GM12878 (cell line): Measurements from ENCODE around the gene NRN1L. TPM values are rescaled to one million over a fixed set of nuclear protein-coding genes. Genes with fewer than 3 reads are reported as not detected.

ENCODE experiments used
- ATAC-seq: fragments of 200-7000 bp; cut with Tn5 transposase; 3 replicates; pipeline ENCODE4 v1.9.1; 2020; ENCODE audit warnings: mild to moderate bottlenecking, moderate library complexity
- BruUV-seq: library from RNA; stranded (reverse); fragments of 400-500 nt; replicated peaks from 2 replicates; lab custom pipeline; 2021; lab: Mats Ljungman, UMichigan
- CTCF ChIA-PET: fragments of 300-600 bp; sonication (Branson Sonifier 250); formaldehyde crosslinking; extraction: SDS; loops from one replicate; lab custom pipeline; 2021; ENCODE audit warnings: inconsistent platforms; lab: Yijun Ruan, JAX
- POLR2A ChIA-PET: fragments of 350-600 bp; formaldehyde crosslinking; extraction: SDS; loops from one replicate; lab custom pipeline; 2021; ENCODE audit warnings: inconsistent platforms; lab: Charles Lee
- RAD21 ChIA-PET: fragments of 300-600 bp; sonication (Branson Sonifier 250); formaldehyde crosslinking; loops from one replicate; lab custom pipeline; 2023; ENCODE audit warnings: antibody characterized with exemption; ENCODE audit not compliant: unreplicated experiment; lab: Charles Lee
- SMC1A ChIA-PET: fragments of 300-600 bp; sonication (Branson Sonifier 250); formaldehyde crosslinking; loops from one replicate; lab custom pipeline; 2023; ENCODE audit not compliant: unreplicated experiment, uncharacterized antibody; lab: Charles Lee
- DNase-seq: peaks from one replicate; pipeline ENCODE4 v3.0.0-alpha.2; 2011; ENCODE audit warnings: low read depth, low spot score
- FAIRE-seq: peaks from 3 replicates; lab custom pipeline; 2011; peaks lifted over from hg19 to GRCh38; lab: Jason Lieb, UNC
- H2AFZ ChIP-seq: 2 replicates; pipeline ENCODE4 v1.6.0; 2011; ENCODE audit warnings: low read depth, low read length, control low read depth; ENCODE audit not compliant: control insufficient read depth
- H3K27ac ChIP-seq: 2 replicates; pipeline ENCODE4 v1.5.1; 2011; ENCODE audit warnings: control low read depth; ENCODE audit not compliant: control insufficient read depth, insufficient read depth
- H3K27me3 ChIP-seq, 2 experiments: replicated peaks in 1 of 2; 2 replicates each; pipeline versions ENCODE4 v1.6.0 to v1.6.1; 2011; ENCODE audit warnings: low read length in 1 of 2; ENCODE audit not compliant: control insufficient read depth in 2 of 2, insufficient read depth in 2 of 2
- H3K36me3 ChIP-seq, 2 experiments: 2 replicates each; pipeline ENCODE4 v1.5.1; 2011; ENCODE audit warnings: low read length in 1 of 2; ENCODE audit not compliant: control insufficient read depth in 2 of 2, insufficient read depth in 2 of 2
- H3K4me1 ChIP-seq: 2 replicates; pipeline ENCODE4 v1.6.1; 2011; ENCODE audit warnings: mild to moderate bottlenecking, low read length, moderate library complexity, mixed read lengths; ENCODE audit not compliant: control insufficient read depth, insufficient read depth
- H3K4me2 ChIP-seq: 2 replicates; pipeline ENCODE4 v1.6.0; 2011; ENCODE audit warnings: control low read depth; ENCODE audit not compliant: control insufficient read depth, insufficient read depth
- H3K4me3 ChIP-seq: fragments of 200-600 bp; sonication (generic); 2 replicates; pipeline ENCODE4 v1.5.1; 2016
- H3K79me2 ChIP-seq: 2 replicates; pipeline ENCODE4 v1.6.0; 2011; ENCODE audit warnings: low read length; ENCODE audit not compliant: control insufficient read depth, insufficient read depth
- H3K9ac ChIP-seq: 2 replicates; pipeline ENCODE4 v1.8.0; 2011; ENCODE audit warnings: low read length, control low read depth, mixed read lengths; ENCODE audit not compliant: control insufficient read depth, insufficient read depth
- H3K9me3 ChIP-seq: replicated peaks from 3 replicates; pipeline ENCODE4 v1.5.1; 2011; ENCODE audit warnings: mild to moderate bottlenecking, low read length; ENCODE audit not compliant: control insufficient read depth, insufficient read depth
- H4K20me1 ChIP-seq: 2 replicates; pipeline ENCODE4 v1.6.0; 2011; ENCODE audit not compliant: control insufficient read depth, insufficient read depth
- ASH2L ChIP-seq: fragments of 300-600, 200-600 bp; sonication (generic); IDR thresholded peaks from 2 replicates; pipeline ENCODE4 v1.6.1; 2017; ENCODE audit warnings: low read depth, mild to moderate bottlenecking, borderline replicate concordance
- BMI1 ChIP-seq: fragments of 450-650 bp; IDR thresholded peaks from 2 replicates; pipeline ENCODE4 v1.6.1; 2016; ENCODE audit warnings: mild to moderate bottlenecking, moderate library complexity, borderline replicate concordance
- ESRRA ChIP-seq: IDR thresholded peaks from 2 replicates; pipeline ENCODE4 v1.6.1; 2012; ENCODE audit warnings: mild to moderate bottlenecking, low read length, improper control_type of control experiment
- FOXK2 ChIP-seq: fragments of 450-650 bp; IDR thresholded peaks from 2 replicates; pipeline ENCODE4 v1.6.1; 2017; ENCODE audit warnings: mild to moderate bottlenecking, moderate library complexity
- PKNOX1 ChIP-seq: fragments of 450-650 bp; IDR thresholded peaks from 2 replicates; pipeline ENCODE4 v1.6.1; 2016; ENCODE audit warnings: mild to moderate bottlenecking
- RAD51 ChIP-seq: fragments of 450-650 bp; IDR thresholded peaks from 2 replicates; pipeline ENCODE4 v1.6.1; 2016; ENCODE audit warnings: moderate library complexity, mild to moderate bottlenecking, inconsistent platforms
- SUZ12 ChIP-seq: fragments of 200-600 bp; sonication (generic); IDR thresholded peaks from one replicate; pipeline ENCODE4 v1.6.1; 2018; ENCODE audit warnings: antibody characterized with exemption, mild to moderate bottlenecking; ENCODE audit not compliant: unreplicated experiment
- WRNIP1 ChIP-seq: IDR thresholded peaks from 2 replicates; pipeline ENCODE4 v1.6.1; 2011; ENCODE audit warnings: low read depth, low read length, improper control_type of control experiment, borderline replicate concordance
- ZNF622 ChIP-seq: fragments of 450-650 bp; IDR thresholded peaks from 2 replicates; pipeline ENCODE4 v1.6.1; 2017; ENCODE audit warnings: mild to moderate bottlenecking, inconsistent platforms
- ZNF687 ChIP-seq: fragments of 450-650 bp; IDR thresholded peaks from 2 replicates; pipeline ENCODE4 v1.6.1; 2017; ENCODE audit warnings: mild to moderate bottlenecking, moderate library complexity
- WGBS: methylation state at CpG from one replicate; pipeline ENCODE4 v1.1.6; 2016; ENCODE audit warnings: low lambda C conversion rate; ENCODE audit not compliant: insufficient replicate concordance, insufficient coverage; ENCODE audit errors: missing lambda C conversion rate; 5-methylcytosine and 5-hydroxymethylcytosine counted together
- in situ Hi-C: fragments of 300-500 bp; cut with MboI; formaldehyde crosslinking; loops from 9 replicates; pipeline ENCODE4 v1.14.3; 2018; ENCODE audit warnings: mixed read lengths
- intact Hi-C: fragments of 100-400 bp; cut with micrococcal nuclease; formaldehyde crosslinking; loops from one replicate; pipeline ENCODE4 v1.14.2; 2022; ENCODE audit not compliant: unreplicated experiment
- polyA plus RNA-seq, 11 experiments: library from polyadenylated mRNA; depleted of rRNA in 4 of 11; unstranded in 6 of 11; stranded (reverse) in 5 of 11; fragments of >200 nt; fragmentation: Nextera tagmentation in 4 of 11; fragmentation: Illumina TruSeq in 1 of 11; extraction: Ambion mirVana in 4 of 11; extraction: Trizol in 1 of 11; gene quantifications; 1 replicate in 1 of 11; 2 replicates in 10 of 11; pipeline versions ENCODE4 v1.2.1 to v1.2.3, GENCODE V29; 2011 to 2016; ENCODE audit warnings: inconsistent platforms in 2 of 11, missing spikeins in 2 of 11, low read depth in 1 of 11
- total RNA-seq, 4 experiments: library from RNA; depleted of rRNA in 3 of 4; stranded (reverse); fragments of >200 nt in 3 of 4; fragmentation: Illumina TruSeq in 1 of 4; extraction: Trizol in 1 of 4; gene quantifications; 2 replicates each; pipeline versions ENCODE4 v1.2.1 to v1.2.3, GENCODE V29; 2013 to 2021
- TF ChIP-seq, protein P1 (sequence below): fragments of 150-350 bp; IDR thresholded peaks from 2 replicates; pipeline ENCODE4 v1.6.1; 2016; ENCODE audit warnings: low read depth, low read length
- TF ChIP-seq, protein P2 (sequence below): fragments of 450-650 bp; IDR thresholded peaks from 2 replicates; pipeline ENCODE4 v1.6.1; 2017; ENCODE audit warnings: antibody characterized with exemption, mild to moderate bottlenecking, moderate library complexity

NRN1L gene
- total and polyA plus RNA-seq, 10 of the 15 experiments (the other 5 are each of a cell fraction or from before 2014, with no cell fraction given), result 0.11 to 0.99 (median 0.28) TPM; not detected in 3

GRCh38 chr16:67844497-67844896 is 40.2 kb upstream of the NRN1L start:
- SMC1A ChIA-PET, result interaction anchor here (0.6 to 1.9 kb wide), 8 partner anchors 8 to 331 kb away, joined by 3 to 5 read pairs (median 3); partner anchors contain the start of genes ACD, EDC4 and PSMB10
- DNase-seq, result no peak
- Histone ChIP-seq H3K4me1 (peaks cover 29% of the 10 kb centered on the region), H3K27me3 (no peaks in the 10 kb centered on the region), H2AFZ (no peak overlapping the region), H3K79me2 (peaks cover 54% of the 10 kb centered on the region), H3K9ac (peak overlapping the region; percentile 32), H3K4me3 (peak overlapping the region; percentile 96; the same call in 1 of the 2 replicates), H3K27ac (no peak overlapping the region), H3K4me2 (peak overlapping the region; percentile 93), H3K36me3 (peaks cover 0 to 4% of the 10 kb centered on the region in 2 experiments; a peak in 2 of 4 replicates), H3K9me3 (no peaks in the 10 kb centered on the region), H4K20me1 (no peaks in the 10 kb centered on the region)
- TF ChIP-seq RAD51 (no peak), SUZ12 (no peak), ASH2L (no peak), PKNOX1 (no peak), ESRRA (no peak), FOXK2 (no peak), ZNF622 (no peak), ZNF687 (no peak), WRNIP1 (no peak), BMI1 (no peak)
- TF ChIP-seq, protein P1, sequence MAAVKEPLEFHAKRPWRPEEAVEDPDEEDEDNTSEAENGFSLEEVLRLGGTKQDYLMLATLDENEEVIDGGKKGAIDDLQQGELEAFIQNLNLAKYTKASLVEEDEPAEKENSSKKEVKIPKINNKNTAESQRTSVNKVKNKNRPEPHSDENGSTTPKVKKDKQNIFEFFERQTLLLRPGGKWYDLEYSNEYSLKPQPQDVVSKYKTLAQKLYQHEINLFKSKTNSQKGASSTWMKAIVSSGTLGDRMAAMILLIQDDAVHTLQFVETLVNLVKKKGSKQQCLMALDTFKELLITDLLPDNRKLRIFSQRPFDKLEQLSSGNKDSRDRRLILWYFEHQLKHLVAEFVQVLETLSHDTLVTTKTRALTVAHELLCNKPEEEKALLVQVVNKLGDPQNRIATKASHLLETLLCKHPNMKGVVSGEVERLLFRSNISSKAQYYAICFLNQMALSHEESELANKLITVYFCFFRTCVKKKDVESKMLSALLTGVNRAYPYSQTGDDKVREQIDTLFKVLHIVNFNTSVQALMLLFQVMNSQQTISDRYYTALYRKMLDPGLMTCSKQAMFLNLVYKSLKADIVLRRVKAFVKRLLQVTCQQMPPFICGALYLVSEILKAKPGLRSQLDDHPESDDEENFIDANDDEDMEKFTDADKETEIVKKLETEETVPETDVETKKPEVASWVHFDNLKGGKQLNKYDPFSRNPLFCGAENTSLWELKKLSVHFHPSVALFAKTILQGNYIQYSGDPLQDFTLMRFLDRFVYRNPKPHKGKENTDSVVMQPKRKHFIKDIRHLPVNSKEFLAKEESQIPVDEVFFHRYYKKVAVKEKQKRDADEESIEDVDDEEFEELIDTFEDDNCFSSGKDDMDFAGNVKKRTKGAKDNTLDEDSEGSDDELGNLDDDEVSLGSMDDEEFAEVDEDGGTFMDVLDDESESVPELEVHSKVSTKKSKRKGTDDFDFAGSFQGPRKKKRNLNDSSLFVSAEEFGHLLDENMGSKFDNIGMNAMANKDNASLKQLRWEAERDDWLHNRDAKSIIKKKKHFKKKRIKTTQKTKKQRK, result no peak
- TF ChIP-seq, protein P2, sequence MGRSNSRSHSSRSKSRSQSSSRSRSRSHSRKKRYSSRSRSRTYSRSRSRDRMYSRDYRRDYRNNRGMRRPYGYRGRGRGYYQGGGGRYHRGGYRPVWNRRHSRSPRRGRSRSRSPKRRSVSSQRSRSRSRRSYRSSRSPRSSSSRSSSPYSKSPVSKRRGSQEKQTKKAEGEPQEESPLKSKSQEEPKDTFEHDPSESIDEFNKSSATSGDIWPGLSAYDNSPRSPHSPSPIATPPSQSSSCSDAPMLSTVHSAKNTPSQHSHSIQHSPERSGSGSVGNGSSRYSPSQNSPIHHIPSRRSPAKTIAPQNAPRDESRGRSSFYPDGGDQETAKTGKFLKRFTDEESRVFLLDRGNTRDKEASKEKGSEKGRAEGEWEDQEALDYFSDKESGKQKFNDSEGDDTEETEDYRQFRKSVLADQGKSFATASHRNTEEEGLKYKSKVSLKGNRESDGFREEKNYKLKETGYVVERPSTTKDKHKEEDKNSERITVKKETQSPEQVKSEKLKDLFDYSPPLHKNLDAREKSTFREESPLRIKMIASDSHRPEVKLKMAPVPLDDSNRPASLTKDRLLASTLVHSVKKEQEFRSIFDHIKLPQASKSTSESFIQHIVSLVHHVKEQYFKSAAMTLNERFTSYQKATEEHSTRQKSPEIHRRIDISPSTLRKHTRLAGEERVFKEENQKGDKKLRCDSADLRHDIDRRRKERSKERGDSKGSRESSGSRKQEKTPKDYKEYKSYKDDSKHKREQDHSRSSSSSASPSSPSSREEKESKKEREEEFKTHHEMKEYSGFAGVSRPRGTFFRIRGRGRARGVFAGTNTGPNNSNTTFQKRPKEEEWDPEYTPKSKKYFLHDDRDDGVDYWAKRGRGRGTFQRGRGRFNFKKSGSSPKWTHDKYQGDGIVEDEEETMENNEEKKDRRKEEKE, result no peak
- FAIRE-seq, result no peak
- 98% methylated on average over 4 of the region's 4 CpGs for WGBS
- no TSS peak for BruUV-seq
- POLR2A ChIA-PET, result interaction anchor here (0.6 to 3.3 kb wide), 10 partner anchors 11 to 626 kb away, joined by 3 to 29 read pairs (median 4); partner anchors contain the start of genes GFOD2, PSMB10, RANBP10 and TSNAXIP1
- no peak for ATAC-seq
- CTCF ChIA-PET, result interaction anchor here (0.5 to 2.8 kb wide), 14 partner anchors 9 to 324 kb away, joined by 3 to 24 read pairs (median 4); partner anchors contain the start of gene EDC4
- RAD21 ChIA-PET, result interaction anchor here (0.6 to 1.6 kb wide), 9 partner anchors 11 to 125 kb away, joined by 3 to 6 read pairs (median 3); partner anchors contain the start of genes EDC4 and GFOD2
- intact Hi-C loops (no loop called here), in situ Hi-C loops (no loop called here)
